Measurements from ENCODE around the gene FCRL5.
"Not testable (repeated sequence)": the region's sequence is repeated elsewhere in the genome, so short reads cannot be mapped to it uniquely, and the experiment has no call there.

FCRL5 gene

DNA sequence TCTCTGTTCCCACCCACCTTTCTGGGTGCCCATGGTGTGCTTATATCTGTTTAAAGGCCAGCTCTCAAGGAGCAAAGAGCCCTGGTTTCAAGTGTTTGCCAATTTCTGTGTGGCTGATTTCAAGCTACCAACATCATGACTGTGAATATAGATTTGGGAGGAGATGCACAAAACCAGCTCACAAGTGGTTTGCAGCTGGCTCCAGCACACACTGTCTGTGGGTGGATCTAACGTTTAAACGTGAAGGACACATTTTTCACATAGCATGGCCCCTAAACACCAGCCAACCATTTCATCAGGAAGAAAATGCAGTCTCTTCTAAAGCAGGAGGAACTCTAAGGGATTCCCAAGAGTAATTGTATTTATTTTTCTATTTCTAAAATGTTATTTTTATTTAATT, 65.2 kb downstream of the FCRL5 start:
- no peak for DNase-seq

DNA sequence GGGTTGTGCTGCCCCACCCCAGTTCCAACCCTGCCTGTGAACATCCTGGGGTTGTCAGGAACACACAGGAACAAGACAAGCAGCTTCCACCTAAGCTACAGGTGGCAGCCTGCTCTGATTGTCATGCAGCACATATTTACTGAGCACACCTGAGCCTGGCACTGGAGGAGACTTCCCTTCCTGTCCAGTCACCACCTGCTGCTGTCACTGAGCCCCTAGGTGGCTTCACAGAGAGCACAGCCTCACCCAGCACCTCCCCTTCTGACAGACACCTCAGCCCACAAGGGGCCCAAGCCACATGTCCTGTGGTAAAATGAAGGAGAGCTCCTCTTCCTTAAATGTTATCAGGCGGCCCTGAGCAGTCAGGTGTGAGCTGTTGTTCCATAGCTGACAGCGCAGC, 65.9 kb downstream of the FCRL5 start:
- not testable (repeated sequence) for DNase-seq

DNA sequence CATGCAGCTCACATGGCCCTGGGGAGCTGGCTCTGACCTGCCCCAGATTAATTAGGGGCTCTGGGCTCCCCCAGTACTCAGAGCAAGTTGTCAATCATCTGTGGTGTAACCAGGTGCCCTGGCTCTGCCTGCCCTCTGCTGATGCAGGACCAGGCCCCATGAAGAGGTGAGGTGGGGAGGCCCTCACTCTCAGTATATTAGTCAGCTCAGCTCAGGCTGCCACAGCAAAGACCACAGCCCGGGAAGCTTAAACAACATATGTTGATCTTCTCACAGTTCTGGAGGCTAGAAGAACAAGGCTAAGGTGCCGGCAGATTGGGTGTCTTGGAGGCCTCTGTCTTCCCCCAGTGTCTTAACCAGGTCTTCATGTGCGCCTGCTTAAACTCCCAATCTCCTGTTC, 66.5 kb downstream of the FCRL5 start:
- no peak for DNase-seq

DNA sequence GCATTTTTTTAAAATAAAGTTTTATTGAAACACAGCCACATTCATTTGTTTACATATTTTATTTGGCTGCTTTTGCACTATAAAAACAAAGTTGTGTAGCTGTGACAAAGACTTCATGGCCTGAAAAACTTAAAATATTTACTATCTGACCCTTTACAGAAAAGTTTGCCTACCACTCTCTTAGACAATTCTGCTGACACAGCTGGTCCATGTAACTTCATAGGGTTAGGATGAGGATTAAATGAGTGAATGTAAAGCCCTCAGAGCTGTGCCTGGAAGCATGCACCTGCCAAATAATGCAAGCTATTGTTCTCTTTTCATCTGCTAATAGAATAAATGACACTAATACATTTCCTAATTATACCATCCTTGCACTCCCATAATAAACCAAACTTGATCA, 67.7 kb downstream of the FCRL5 start:
- DNase-seq = no peak

DNA sequence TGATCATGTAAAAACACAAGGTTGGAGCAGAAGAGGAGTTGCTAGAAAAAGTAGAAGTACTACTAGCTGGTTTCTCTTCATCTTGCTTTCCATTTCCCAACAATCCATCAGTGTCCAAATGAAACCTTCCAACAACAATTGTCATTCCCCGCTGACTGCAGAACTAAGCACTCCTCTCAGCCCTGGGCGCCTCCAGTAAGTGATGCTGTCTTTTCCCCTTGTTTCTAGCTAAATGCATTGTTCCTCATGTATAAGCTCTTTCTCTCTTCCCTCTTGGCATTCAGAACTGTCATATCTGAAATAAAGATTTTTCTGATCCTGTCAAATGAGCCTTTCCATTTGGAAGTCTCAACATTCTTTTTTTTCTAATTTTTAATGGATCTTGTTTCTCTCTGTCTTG, 68.7 kb downstream of the FCRL5 start:
- DNase-seq = no peak

DNA sequence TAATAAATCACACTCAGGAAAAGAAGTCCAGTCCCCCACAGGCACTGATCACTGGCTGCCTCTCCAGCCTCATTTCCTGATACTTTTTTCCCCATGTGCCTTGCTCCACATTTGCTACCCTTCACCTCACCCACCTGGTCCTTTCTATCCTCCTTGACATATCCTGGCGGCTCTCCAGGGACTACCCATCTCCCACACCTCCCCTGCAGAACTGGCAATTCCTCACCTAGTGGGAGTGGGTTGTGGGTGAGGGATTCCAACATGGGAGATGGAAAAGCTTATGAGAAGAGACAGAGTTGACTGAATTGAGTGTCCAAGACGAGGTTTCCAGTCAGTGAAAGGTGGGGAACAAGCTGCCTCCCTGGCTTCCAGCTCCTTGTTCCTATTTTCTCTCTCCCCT, 69.6 kb downstream of the FCRL5 start:
- no peak for DNase-seq

DNA sequence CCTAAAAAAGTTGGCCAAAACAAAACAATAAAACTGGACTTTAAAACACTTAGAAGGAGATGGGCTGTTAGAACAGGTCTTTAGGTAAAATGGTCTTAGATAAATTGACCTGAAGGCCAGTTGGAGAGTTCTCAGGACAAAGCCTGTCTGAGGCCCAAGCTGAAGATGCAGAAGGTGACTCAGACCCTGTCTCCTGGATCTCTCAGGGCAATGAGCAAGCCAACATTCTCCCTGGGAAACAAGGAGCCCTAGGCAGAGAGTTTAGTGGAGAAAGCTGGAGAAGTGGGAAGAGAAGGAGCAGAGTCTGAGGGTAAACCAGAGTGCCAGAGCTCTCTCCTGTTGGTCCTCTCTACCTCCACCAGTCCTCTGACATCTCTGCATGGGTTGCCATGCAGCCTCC, 70.1 kb downstream of the FCRL5 start:
- no peak for DNase-seq

DNA sequence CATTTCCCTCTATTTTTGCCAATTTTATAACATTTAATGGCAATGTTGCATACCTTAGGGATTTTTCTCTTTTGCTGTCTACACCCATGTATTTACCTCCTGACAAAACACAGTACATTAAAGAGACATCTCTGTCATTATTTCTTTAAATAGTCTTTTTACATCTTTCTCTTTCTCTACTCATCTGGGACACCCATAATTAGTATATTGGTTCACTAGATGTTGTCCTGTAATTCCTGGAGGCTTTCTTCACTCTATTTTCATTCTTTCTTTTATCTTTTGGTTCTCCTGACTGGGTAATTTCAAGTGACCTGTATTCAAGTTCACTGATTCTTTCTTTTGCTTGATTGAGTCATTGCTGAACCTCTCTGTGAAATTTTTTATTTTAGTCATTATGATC, 74.3 kb downstream of the FCRL5 start:
- no peak for DNase-seq

DNA sequence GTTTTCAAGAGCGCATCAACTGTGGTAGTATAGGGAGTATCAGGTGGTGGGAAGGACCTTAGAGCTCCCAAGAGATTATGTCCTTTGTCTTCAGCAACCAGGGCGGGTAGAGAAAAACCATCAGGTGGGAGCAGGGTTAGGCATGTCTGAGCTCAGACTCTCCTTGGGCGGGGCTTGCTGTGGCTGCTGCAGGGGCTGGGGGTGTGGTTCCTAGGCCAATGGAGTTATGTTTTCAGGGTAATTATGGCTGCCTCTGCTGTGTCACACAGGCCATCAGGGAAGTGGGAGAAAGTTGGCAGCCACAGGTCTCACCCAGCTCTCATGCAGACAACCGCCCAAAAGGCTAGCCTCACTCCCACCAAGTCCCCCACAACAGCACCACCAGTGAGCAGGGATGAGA, 74.9 kb downstream of the FCRL5 start:
- no peak for DNase-seq

DNA sequence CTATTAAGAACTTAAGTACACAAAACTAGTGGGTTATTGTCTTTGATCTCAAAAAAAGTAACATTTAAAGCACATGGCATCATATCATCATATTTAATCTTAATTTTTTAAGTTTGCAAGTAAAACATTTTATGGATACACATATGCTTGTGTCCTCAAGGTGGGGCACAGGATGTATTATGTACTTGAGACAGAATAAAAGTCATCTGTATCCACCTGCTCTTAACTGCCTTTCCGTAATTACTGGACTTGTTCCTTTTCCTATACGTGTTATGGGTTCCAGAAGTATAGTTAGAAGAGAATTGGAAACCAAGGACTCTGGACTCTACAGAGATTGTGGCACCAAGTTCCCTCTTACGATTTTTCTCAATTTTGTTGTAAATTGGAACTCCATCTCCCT, 79.4 kb downstream of the FCRL5 start:
- DNase-seq = no peak

DNA sequence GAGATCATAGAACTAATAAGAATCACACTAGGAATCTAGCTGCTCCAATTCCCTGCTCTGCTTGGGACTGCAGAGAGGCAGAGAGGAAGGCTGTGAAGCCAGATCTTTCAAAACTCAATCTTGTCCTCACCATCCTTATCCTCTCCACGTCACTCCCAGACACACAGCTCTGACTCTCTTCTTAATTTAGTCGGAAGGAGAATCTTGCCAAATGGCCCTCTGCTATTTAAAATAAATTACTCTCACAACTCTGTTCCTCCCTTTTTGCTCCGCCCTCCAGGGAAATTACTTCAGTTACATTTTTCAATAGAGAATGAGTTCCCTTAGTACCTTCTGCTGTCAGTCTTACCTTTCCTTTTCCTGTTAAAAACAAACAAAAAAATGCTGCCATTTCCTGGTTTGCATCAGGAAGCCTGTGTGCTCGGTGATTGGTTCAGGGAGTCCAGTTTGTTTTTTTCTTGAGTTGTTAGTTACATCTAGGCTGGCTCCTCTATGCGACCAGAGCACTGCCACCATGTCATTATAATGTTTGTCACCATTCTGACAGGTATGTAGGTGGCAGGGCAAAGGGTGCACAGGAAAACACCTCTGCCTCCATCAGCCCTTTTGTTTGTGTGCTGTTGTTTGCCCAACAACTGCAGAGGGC, 80.1 kb downstream of the FCRL5 start:
- DNase-seq = no peak

DNA sequence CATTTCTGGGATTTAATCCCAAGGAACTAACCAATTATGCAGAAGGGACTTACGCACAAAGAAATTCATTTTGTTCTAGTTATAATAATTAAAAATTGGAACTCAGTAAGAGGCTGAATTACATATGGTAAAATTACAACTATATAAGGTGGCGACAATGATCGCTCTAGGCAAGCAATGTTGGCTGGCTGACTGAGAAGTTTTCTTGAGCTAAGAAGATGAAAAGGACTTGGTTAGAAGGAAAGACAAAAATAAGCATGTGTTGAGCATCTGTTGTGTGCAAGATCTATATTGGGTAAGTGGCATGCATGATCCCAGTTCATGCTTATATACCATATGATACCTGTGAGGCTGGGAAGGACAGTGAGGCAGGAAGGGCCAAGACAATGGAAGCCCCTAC, 80.8 kb downstream of the FCRL5 start:
- no peak for DNase-seq

DNA sequence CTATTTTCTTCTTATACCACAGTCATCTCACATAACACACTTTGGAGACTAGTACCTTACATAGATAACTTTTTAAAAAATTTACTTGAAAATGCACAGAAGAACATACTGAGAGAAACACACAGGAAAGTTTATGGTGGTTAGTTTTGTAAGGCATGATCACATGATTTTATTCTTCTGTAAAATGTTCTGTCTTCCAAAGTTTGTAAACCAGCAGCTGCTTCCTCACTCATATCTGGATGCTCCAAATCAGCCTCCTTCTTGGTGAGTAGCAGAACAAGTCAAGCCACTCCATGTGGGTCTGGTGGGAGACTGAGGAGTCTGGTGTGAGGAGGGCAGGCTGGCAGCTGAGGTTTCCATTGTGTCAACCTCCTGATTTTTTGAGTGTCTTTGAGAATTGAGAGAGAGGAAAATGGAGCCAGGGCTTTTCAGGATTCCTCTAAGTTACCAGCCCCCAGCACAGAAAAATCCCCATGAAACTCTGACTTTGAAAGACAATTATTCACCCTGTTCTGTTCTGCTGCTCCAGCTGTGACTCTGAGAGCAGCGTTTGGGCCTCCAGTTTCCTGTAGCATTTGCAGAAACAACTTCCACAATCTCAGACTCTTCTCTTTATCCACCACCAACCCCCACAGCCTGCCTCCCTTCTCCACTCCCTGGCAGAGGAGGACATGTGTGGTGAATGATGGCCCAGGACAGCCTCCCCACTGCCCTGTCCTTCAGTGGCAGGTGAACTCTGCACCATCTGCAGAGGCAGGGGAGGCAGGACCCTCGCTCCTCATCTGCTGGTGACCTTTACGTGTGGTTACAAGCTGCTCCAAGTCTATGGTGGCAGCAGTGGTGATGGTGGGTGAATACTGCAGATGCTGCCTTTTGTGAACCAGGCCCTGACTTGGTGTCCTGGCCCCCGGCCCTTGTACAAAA, 82.3 kb downstream of the FCRL5 start:
- no peak for DNase-seq

DNA sequence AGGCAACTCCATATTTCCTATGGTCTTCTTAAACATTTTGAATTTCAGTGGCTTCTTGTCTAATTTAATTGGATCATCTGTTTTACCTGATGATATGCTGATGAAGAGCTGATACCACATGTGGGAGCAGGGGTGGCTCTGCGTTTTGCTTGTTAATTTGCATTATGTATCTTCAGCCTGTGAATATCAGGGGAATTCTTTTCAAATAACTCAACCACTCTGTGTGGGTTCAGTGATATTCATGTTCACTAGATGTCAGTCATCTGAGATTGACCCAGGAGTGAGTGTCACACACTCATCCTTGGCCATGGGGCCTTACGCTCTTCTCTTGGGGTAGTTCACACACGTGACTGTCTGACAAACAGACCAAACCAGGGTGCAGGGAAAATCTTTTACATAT, 83.0 kb downstream of the FCRL5 start:
- no peak for DNase-seq

DNA sequence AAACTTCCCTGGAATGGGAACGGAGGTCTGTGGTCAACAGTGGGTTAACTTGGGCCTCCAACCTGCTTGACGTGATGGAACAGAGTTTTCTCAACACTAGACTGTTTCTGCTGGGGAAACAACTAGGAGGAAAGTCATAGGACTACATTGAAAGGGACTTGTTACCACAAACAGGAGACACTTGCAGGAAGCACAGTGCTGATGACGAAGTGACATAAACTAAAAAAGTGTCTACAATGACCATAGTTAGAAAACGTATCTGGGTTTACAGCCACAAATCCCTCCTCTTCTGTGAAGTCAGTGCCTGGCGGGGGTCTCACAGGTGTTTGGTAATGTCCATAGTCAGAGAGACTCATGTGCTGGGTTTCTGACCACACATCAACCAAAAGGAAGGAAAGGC, 86.3 kb downstream of the FCRL5 start:
- no peak for DNase-seq
